HEK293T (cell line): ENCODE data around the gene ATP4B.

Experiments
- CTCF ChIA-PET: fragments of 350-600 bp; formaldehyde crosslinking; extraction: SDS; loops from one replicate; lab custom pipeline; 2021; ENCODE audit warnings: antibody characterized with exemption, inconsistent platforms; lab: Yijun Ruan, JAX
- POLR2A ChIA-PET: fragments of 350-600 bp; formaldehyde crosslinking; extraction: SDS; loops from one replicate; lab custom pipeline; 2020; ENCODE audit warnings: antibody characterized with exemption, inconsistent platforms; lab: Yijun Ruan, JAX
- DNase-seq: peaks from one replicate; pipeline ENCODE4 v3.0.0; 2012; ENCODE audit warnings: mixed read lengths; ENCODE audit errors: extremely low spot score
- ARNT ChIP-seq: fragments of 450-650 bp; IDR thresholded peaks from 2 replicates; pipeline ENCODE4 v1.6.1; 2017; ENCODE audit warnings: mild to moderate bottlenecking
- BHLHE40 ChIP-seq: fragments of 450-650 bp; IDR thresholded peaks from 2 replicates; pipeline ENCODE4 v1.6.1; 2016; ENCODE audit warnings: mild to moderate bottlenecking, moderate library complexity, borderline replicate concordance
- CTBP1 ChIP-seq: fragments of 450-650 bp; IDR thresholded peaks from 2 replicates; pipeline ENCODE4 v1.6.1; 2016; ENCODE audit warnings: borderline replicate concordance
- ELF4 ChIP-seq: fragments of 450-650 bp; IDR thresholded peaks from 2 replicates; pipeline ENCODE4 v1.6.1; 2017; ENCODE audit warnings: antibody characterized with exemption
- FOXA1 ChIP-seq: fragments of 450-650 bp; IDR thresholded peaks from 2 replicates; pipeline ENCODE4 v1.6.1; 2016; ENCODE audit warnings: mild to moderate bottlenecking
- FOXK2 ChIP-seq: fragments of 450-650 bp; IDR thresholded peaks from 2 replicates; pipeline ENCODE4 v1.6.1; 2016; ENCODE audit warnings: mild to moderate bottlenecking
- FOXM1 ChIP-seq: fragments of 450-650 bp; IDR thresholded peaks from 2 replicates; pipeline ENCODE4 v1.6.1; 2017; ENCODE audit warnings: mild to moderate bottlenecking, borderline replicate concordance
- HDGF ChIP-seq: fragments of 450-650 bp; IDR thresholded peaks from 2 replicates; pipeline ENCODE4 v1.6.1; 2017; ENCODE audit warnings: antibody characterized with exemption, borderline replicate concordance
- L3MBTL2 ChIP-seq: fragments of 450-650 bp; conservative IDR thresholded peaks from 2 replicates; pipeline ENCODE4 v1.6.1; 2016; ENCODE audit warnings: mild to moderate bottlenecking
- LEF1 ChIP-seq: fragments of 450-650 bp; IDR thresholded peaks from 2 replicates; pipeline ENCODE4 v1.6.1; 2017; ENCODE audit warnings: mild to moderate bottlenecking, borderline replicate concordance
- NFRKB ChIP-seq: fragments of 450-650 bp; IDR thresholded peaks from 2 replicates; pipeline ENCODE4 v1.6.1; 2016; ENCODE audit warnings: mild to moderate bottlenecking, moderate library complexity
- SP1 ChIP-seq: fragments of 450-650 bp; IDR thresholded peaks from 2 replicates; pipeline ENCODE4 v1.6.1; 2017
- SUZ12 ChIP-seq: fragments of 450-650 bp; IDR thresholded peaks from 2 replicates; pipeline ENCODE4 v1.6.1; 2016; ENCODE audit warnings: mild to moderate bottlenecking
- TARDBP ChIP-seq: fragments of 450-650 bp; IDR thresholded peaks from 2 replicates; pipeline ENCODE4 v1.6.1; 2016
- ZNF384 ChIP-seq: fragments of 450-650 bp; IDR thresholded peaks from 2 replicates; pipeline ENCODE4 v1.6.1; 2016
- TF ChIP-seq, protein P1 (sequence below): fragments of 450-650 bp; IDR thresholded peaks from 2 replicates; pipeline ENCODE4 v1.6.1; 2016

The ATP4B gene

GRCh38 chr13:113634279-113635047 is 23.5 kb downstream of the ATP4B start:
- ChIA-PET POLR2A (no interaction called here), CTCF (no interaction called here)
- TF ChIP-seq FOXK2 (no peak), ARNT (no peak), HDGF (no peak), ELF4 (no peak), ZNF384 (no peak), NFRKB (no peak)
- DNase-seq: no peak

GRCh38 chr13:113633485-113633873 is 24.5 kb downstream of the ATP4B start:
- POLR2A ChIA-PET: no interaction called here
- CTCF ChIA-PET: no interaction called here
- no peak for DNase-seq
- TF ChIP-seq NFRKB (no peak), TARDBP (no peak), BHLHE40 (no peak), HDGF (no peak), LEF1 (no peak), SUZ12 (no peak), L3MBTL2 (no peak), SP1 (no peak), ELF4 (no peak), CTBP1 (no peak), FOXK2 (no peak), ZNF384 (no peak), ARNT (no peak), FOXM1 (no peak), FOXA1 (no peak)
- TF ChIP-seq, protein P1, sequence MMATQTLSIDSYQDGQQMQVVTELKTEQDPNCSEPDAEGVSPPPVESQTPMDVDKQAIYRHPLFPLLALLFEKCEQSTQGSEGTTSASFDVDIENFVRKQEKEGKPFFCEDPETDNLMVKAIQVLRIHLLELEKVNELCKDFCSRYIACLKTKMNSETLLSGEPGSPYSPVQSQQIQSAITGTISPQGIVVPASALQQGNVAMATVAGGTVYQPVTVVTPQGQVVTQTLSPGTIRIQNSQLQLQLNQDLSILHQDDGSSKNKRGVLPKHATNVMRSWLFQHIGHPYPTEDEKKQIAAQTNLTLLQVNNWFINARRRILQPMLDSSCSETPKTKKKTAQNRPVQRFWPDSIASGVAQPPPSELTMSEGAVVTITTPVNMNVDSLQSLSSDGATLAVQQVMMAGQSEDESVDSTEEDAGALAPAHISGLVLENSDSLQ: no peak

DNA sequence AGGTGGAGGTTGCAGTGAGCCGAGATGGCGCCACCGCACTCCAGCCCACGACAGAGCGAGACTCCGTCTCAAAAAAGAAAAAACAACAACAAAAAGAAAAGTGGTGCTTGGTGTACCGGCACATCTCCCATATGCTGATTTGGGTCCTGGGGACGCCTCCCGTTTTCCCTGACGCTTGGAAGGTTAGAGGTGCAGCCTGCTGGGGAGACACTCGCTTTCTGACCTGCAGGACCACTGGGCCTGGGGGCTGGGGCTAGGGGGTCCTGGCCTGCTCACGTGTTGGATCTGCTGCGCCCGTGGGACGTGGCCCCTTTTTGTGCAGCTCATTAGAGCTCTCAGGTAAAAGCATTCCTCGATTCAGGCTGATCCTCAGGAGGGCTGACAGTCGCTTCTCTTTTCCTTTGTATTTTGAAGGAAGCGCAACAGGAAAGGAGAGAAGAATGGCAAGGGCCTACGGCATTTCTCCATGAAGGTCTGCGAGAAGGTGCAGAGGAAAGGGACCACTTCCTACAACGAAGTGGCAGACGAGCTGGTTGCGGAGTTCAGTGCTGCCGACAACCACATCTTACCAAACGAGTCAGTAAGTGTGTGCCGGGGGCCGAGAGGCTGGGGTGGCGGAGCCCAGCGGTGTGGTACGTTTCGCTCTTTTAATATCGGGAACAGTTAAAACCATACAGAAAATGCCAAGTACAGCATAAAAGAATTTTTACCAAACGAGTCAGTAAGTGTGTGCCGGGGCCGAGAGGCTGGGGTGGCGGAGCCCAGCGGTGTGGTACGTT is 25.1 kb downstream of the ATP4B start:
- POLR2A ChIA-PET: no interaction called here
- CTCF ChIA-PET: no interaction called here
- TF ChIP-seq TARDBP: no peak
- TF ChIP-seq LEF1: no peak
- no peak for TF ChIP-seq HDGF
- TF ChIP-seq SP1: no peak

DNA sequence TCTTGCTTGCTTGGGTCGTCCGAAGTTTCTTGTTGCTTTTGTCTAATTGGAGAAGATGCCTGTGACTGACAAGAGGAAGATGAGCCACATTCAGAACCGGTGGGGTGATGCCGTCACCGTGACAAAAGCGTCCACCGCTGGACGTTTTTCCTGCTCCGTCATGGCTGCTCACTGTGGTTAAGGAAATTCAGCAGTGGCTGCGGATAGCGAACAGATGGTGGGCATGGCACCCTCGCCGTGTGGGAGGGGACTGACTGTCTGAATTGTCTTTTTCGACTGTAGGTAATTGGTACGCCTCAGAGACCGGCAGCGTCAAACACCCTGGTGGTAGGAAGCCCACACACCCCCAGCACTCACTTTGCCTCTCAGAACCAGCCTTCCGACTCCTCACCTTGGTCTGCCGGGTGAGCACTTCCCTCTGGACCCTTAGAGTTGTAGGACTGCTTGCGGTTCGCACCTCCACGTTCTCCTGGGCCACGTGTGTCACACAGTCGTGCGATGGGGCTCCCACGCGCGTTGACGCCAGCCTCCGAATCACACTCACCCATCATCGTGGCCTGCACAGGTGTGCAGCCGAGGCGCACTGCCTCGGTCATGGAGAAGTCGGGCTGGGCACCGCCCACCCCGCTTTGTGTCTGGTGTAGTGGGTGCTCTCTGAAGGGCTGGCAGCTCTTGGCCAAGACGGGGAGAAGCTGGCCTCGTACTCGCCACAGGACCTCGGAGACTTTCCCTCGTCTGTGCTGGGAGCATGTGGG is 26.5 kb downstream of the ATP4B start:
- no peak for DNase-seq
- ChIA-PET CTCF (no interaction called here), POLR2A (no interaction called here)
- TF ChIP-seq TARDBP (no peak), CTBP1 (no peak), ZNF384 (no peak), SP1 (no peak), FOXK2 (no peak), SUZ12 (no peak), NFRKB (no peak), HDGF (no peak), BHLHE40 (no peak), FOXA1 (no peak)
- TF ChIP-seq, protein P1: no peak

More for the DNA sequence above, 25.1 kb downstream of the ATP4B start:
- no peak for DNase-seq

DNA sequence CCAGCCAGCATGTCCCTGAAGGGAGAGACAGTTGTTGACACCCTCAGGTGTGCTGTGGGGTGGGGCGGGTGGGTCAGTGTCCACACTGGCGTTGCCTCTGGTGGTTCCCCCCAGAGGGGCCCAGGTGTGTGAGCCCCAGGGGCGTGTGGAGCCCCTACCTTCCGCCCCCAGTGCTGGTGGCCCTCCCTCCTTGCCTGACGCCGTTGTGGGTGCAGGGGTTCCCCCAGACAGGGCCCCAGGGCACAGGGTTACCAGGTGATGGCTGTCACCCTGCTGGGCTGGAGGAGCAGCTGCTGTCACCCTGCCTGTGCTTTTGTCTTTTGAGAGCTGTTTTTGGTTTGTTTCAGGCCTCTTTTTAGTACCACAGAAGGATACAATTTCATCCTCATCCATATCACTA is 27.2 kb downstream of the ATP4B start:
- TF ChIP-seq NFRKB (no peak), FOXM1 (no peak), ZNF384 (no peak), FOXA1 (no peak), LEF1 (no peak), TARDBP (no peak), ARNT (no peak), SUZ12 (no peak), CTBP1 (no peak), L3MBTL2 (no peak), SP1 (no peak)
- TF ChIP-seq, protein P1: no peak
- ChIA-PET POLR2A (no interaction called here), CTCF (no interaction called here)
- no peak for DNase-seq

DNA sequence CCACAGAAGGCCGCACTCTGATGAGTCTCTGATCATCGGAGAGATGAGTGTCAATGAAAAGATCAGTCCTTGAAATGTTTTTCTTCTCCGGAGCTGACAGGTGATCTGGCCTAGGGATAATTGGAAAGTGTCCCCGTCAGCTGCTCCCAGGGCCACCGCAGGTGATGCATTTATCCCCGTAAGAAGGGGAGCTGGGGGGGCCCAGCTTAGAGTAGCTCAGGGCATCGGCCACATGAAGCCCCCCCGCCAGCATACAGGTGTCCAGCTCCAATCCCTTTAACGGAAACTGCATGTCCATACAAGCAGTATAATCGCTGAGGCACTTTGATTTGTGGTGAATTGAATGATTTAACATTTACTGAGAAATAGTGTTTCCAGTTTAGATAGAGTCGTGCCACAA is 27.7 kb downstream of the ATP4B start:
- DNase-seq: no peak
- no peak for TF ChIP-seq SP1
- TF ChIP-seq NFRKB: no peak
- TF ChIP-seq FOXA1: no peak
- TF ChIP-seq SUZ12: no peak
- TF ChIP-seq ELF4: no peak
- no peak for TF ChIP-seq ARNT
- TF ChIP-seq, protein P1: no peak
- TF ChIP-seq BHLHE40: no peak
- no peak for TF ChIP-seq TARDBP
- TF ChIP-seq FOXK2: no peak
- POLR2A ChIA-PET: no interaction called here
- CTCF ChIA-PET: no interaction called here
